Skeletal muscle tissue (tissue), 4 donors: ENCODE data around the gene TMIE. TPM values are rescaled to one million over a fixed set of nuclear protein-coding genes. Genes with fewer than 3 reads are reported as not detected.

ENCODE experiments used
- H3K27ac ChIP-seq: one replicate; pipeline ENCODE4 v1.7.0; 2013; ENCODE audit warnings: mild to moderate bottlenecking, low read depth, low read length, inconsistent platforms
- H3K27me3 ChIP-seq, 3 donors: one replicate each; pipeline ENCODE4 v1.7.0; 2013; ENCODE audit warnings: low read length in 3 of 3; ENCODE audit not compliant: control insufficient read depth in 3 of 3, insufficient read depth in 3 of 3
- H3K36me3 ChIP-seq, 3 donors: one replicate each; pipeline ENCODE4 v1.7.0; 2013; ENCODE audit warnings: low read length in 3 of 3; ENCODE audit not compliant: control insufficient read depth in 3 of 3, insufficient read depth in 3 of 3
- H3K4me1 ChIP-seq, 3 donors: one replicate each; pipeline ENCODE4 v1.7.0; 2013; ENCODE audit warnings: low read length in 3 of 3, mild to moderate bottlenecking in 3 of 3; ENCODE audit not compliant: control insufficient read depth in 3 of 3, insufficient read depth in 3 of 3
- H3K4me3 ChIP-seq, 3 donors: one replicate each; pipeline ENCODE4 v1.7.0; 2013; ENCODE audit warnings: low read length in 3 of 3
- H3K9ac ChIP-seq, 3 donors: one replicate each; pipeline ENCODE4 v1.7.0; 2013; ENCODE audit warnings: low read length in 3 of 3, mild to moderate bottlenecking in 3 of 3, moderate library complexity in 2 of 3, low read depth in 1 of 3
- H3K9me3 ChIP-seq, 3 donors: one replicate each; pipeline ENCODE4 v1.7.0; 2013; ENCODE audit warnings: low read length in 3 of 3; ENCODE audit not compliant: control insufficient read depth in 3 of 3
- total RNA-seq: library from RNA; depleted of rRNA; stranded (reverse); fragments of >200 nt; gene quantifications from one replicate; pipeline ENCODE4 v1.2.3, GENCODE V29; 2014
- donor health status: Osteomylitis.

TMIE gene
- total RNA-seq, 1 donor from 2014 or later, result 1.0 TPM

GRCh38 chr3:46721009-46721408 is 19.8 kb downstream of the TMIE start:
- H3K27me3 ChIP-seq, result peaks cover 0 to 15% (median 15%) of the 10 kb centered on the region in 3 donors
- no peak overlapping the region for H3K27ac ChIP-seq
- no peaks in the 10 kb centered on the region for H3K36me3 ChIP-seq

DNA sequence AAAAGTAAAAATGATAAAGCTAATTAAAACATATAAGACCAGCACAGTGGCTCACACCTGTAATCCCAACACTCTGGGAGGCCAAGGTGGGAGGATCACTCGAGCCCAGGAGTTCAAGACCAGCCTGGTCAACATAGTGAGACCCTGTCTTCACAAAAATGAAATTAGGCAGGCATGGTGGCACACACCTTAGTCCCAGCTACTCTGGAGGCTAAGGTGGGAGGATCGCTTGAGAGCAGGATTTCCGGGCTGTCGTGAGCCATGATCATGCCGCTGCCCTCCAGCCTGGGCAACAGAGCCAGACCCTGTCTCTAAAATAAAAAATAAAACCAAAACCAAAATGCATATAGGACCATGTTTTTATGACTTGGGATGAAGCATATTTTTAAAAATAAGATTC is 21.3 kb downstream of the TMIE start:
- Histone ChIP-seq H3K27ac (no peak overlapping the region), H3K4me3 (no peak overlapping the region), H3K4me1 (no peaks in the 10 kb centered on the region), H3K9ac (no peak overlapping the region), H3K36me3 (no peaks in the 10 kb centered on the region), H3K27me3 (peaks cover 0 to 14% (median 13%) of the 10 kb centered on the region in 3 donors), H3K9me3 (no peaks in the 10 kb centered on the region)

More at GRCh38 chr3:46721009-46721408, 19.8 kb downstream of the TMIE start:
- Histone ChIP-seq H3K4me3 (no peak overlapping the region), H3K4me1 (no peaks in the 10 kb centered on the region), H3K9ac (no peak overlapping the region), H3K9me3 (no peaks in the 10 kb centered on the region)

- no peaks in the 10 kb centered on the region for H3K4me1 ChIP-seq
- no peaks in the 10 kb centered on the region for H3K9me3 ChIP-seq
- no peak overlapping the region for H3K9ac ChIP-seq
- no peak overlapping the region for H3K27ac ChIP-seq
- H3K36me3 ChIP-seq, result no peaks in the 10 kb centered on the region
- H3K4me3 ChIP-seq, result no peak overlapping the region
- peaks cover 0 to 4% (median 2%) of the 10 kb centered on the region in 3 donors for H3K27me3 ChIP-seq
Measured at GRCh38 chr3:46724424-46724823, 23.2 kb downstream of the TMIE start.

- H3K9me3 ChIP-seq, result no peaks in the 10 kb centered on the region
- H3K27ac ChIP-seq, result no peak overlapping the region
- H3K9ac ChIP-seq, result no peak overlapping the region
- no peaks in the 10 kb centered on the region for H3K36me3 ChIP-seq
- H3K4me3 ChIP-seq, result no peak overlapping the region
- H3K4me1 ChIP-seq, result no peaks in the 10 kb centered on the region
- no peaks in the 10 kb centered on the region for H3K27me3 ChIP-seq
Measured at GRCh38 chr3:46725621-46726314, 24.6 kb downstream of the TMIE start.

DNA sequence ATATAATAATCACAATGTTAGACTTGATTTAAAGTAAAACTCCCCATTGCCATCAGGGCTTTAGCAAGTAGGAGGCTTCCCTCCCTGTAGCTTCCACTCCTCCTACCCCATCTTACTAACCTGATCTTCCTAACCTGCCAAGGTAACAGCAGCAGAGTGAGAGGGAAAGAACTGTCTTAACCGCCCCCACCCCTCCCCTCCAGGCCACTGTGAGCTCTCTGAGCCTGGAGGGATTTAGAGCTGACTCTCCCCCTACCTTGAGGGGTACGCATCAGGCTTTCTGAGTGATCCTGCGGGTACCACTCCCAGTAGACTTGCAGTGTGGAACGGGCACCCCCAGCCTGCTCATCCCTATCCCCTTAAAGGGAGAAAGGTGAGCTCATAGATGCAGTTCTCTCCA is 27.8 kb downstream of the TMIE start:
- H3K27ac ChIP-seq, result no peak overlapping the region
- no peaks in the 10 kb centered on the region for H3K4me1 ChIP-seq
- H3K9me3 ChIP-seq, result no peaks in the 10 kb centered on the region
- no peak overlapping the region for H3K9ac ChIP-seq
- H3K36me3 ChIP-seq, result no peaks in the 10 kb centered on the region
- H3K4me3 ChIP-seq, result no peak overlapping the region
- H3K27me3 ChIP-seq, result peaks cover 0 to 5% (median 0%) of the 10 kb centered on the region in 3 donors

- H3K4me3 ChIP-seq, result no peak overlapping the region
- peaks cover 0 to 5% (median 0%) of the 10 kb centered on the region in 3 donors for H3K27me3 ChIP-seq
- no peaks in the 10 kb centered on the region for H3K4me1 ChIP-seq
- H3K27ac ChIP-seq, result no peak overlapping the region
- H3K9me3 ChIP-seq, result no peaks in the 10 kb centered on the region
- H3K36me3 ChIP-seq, result no peaks in the 10 kb centered on the region
- no peak overlapping the region for H3K9ac ChIP-seq
Measured at GRCh38 chr3:46730819-46731218, 29.6 kb downstream of the TMIE start.

DNA sequence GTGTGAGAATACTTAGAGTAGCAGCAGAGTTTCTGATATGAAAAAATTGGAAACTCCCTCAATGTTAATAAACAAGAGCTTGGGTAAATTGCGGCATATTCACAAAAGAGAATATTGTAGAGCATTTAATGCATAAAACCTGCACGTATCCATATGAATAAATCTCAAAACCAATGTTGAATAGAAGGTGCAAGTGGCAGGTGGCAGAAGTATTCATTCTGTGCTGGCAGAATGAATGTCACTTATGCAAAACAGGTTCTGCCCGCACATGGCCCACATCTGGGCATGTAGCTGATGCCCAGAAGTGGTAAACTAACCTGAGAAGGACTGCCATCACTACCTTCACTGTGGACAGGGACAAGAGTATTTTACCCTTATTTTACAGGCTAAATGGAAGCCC is 30.6 kb downstream of the TMIE start:
- no peaks in the 10 kb centered on the region for H3K9me3 ChIP-seq
- no peak overlapping the region for H3K9ac ChIP-seq
- H3K27me3 ChIP-seq, result peaks cover 0 to 5% (median 0%) of the 10 kb centered on the region in 3 donors
- H3K4me3 ChIP-seq, result no peak overlapping the region
- H3K27ac ChIP-seq, result no peak overlapping the region
- H3K4me1 ChIP-seq, result no peaks in the 10 kb centered on the region
- H3K36me3 ChIP-seq, result no peaks in the 10 kb centered on the region

GRCh38 chr3:46733026-46733800 is 32.0 kb downstream of the TMIE start:
- Histone ChIP-seq H3K4me1 (no peaks in the 10 kb centered on the region), H3K9ac (no peak overlapping the region), H3K4me3 (no peak overlapping the region)

GRCh38 chr3:46734773-46735172 is 33.6 kb downstream of the TMIE start:
- H3K27me3 ChIP-seq, result peaks cover 0 to 5% (median 0%) of the 10 kb centered on the region in 3 donors
- no peaks in the 10 kb centered on the region for H3K4me1 ChIP-seq
- no peak overlapping the region for H3K4me3 ChIP-seq
- no peaks in the 10 kb centered on the region for H3K9me3 ChIP-seq
- H3K36me3 ChIP-seq, result no peaks in the 10 kb centered on the region
- no peak overlapping the region for H3K9ac ChIP-seq
- H3K27ac ChIP-seq, result no peak overlapping the region

More at GRCh38 chr3:46733026-46733800, 32.0 kb downstream of the TMIE start:
- H3K27ac ChIP-seq, result no peak overlapping the region
- H3K27me3 ChIP-seq, result peaks cover 0 to 5% (median 0%) of the 10 kb centered on the region in 3 donors
- H3K36me3 ChIP-seq, result no peaks in the 10 kb centered on the region
- no peaks in the 10 kb centered on the region for H3K9me3 ChIP-seq
